GM19328 (cell line): ENCODE measurements around the gene PGBD5.

Experiments used
- ATAC-seq: cut with Tn5 transposase; IDR thresholded peaks from one replicate; pipeline ENCODE4 v1.9.1; 2021; ENCODE audit warnings: mild to moderate bottlenecking, moderate library complexity; ENCODE audit not compliant: unreplicated experiment

Gene PGBD5

GRCh38 chr1:230351983-230352382 lies 74.1 kb downstream of the PGBD5 start:
- ATAC-seq: no peak

GRCh38 chr1:230351514-230351913 lies 74.6 kb downstream of the PGBD5 start:
- no peak for ATAC-seq

GRCh38 chr1:230350208-230350921 lies 75.8 kb downstream of the PGBD5 start:
- ATAC-seq: no peak

- no peak for ATAC-seq
These were observed 77.1 kb downstream of the PGBD5 start for GRCh38 chr1:230349020-230349393.

DNA sequence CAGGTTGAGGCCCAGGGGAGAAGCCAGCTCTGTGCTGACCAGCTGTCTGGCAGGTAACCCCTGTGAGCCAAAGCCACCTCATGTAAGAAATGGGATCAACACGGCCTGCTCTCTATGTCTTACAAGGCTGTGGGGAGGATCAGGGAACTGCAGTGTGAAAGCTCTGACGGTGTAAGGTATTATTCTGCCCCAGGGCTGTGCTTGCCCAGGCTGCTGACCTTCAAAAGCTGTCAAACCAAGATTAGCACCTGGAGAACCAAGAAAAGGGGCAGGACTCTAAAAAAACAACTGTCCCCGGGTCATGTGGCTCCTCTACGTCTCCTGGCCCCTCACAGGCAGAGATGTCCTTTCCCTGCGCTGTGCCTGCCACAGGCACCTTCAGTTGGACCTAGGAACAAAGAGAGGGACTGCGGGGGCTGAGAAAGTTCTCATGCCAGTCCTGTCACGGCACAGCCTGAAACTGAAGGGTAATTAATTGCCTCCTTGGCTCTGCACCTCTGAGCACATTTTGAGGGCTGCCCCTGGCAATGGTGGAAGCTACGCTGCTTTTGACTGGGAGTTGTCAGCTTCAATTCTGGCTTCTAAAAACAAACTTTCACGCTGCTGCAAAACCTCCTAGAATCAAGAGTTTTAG lies 77.6 kb downstream of the PGBD5 start:
- ATAC-seq: no peak

- ATAC-seq: no peak
These were observed 78.2 kb downstream of the PGBD5 start for GRCh38 chr1:230347896-230348295.

DNA sequence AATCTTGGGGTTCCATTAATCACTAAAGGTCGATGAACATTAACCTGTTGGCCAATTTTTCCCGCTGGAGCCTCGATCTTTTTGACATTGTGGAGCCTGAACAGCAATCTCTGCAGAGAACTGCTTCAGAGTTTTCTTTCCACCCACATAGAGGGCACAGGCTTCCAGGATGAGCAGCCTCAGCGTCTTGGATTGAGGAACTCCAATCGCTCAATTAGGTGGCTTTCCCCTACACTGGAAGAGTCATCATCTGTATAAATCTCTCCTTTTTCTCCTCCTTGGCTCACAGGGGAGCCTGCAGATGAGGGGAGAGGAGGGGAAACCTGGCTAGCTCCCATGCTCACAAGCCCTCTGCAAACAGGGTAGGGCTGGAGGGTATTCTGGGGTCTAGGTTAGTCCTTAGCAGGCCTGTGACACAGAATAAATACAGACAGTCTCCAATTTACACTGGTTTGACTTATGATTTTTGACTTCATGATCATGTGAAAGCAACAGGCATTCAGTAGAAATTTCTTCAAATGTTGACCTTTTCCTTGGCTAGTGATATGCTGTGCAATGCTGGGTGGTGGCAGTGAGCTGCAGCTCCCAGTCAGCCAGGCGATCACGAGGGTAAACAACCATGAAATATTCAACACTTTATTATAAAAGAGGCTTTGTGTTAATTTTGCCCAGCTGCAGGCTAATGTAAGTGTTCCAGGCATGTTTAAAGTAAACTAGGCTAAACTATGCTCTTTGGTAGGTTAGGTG lies 80.8 kb downstream of the PGBD5 start:
- no peak for ATAC-seq

DNA sequence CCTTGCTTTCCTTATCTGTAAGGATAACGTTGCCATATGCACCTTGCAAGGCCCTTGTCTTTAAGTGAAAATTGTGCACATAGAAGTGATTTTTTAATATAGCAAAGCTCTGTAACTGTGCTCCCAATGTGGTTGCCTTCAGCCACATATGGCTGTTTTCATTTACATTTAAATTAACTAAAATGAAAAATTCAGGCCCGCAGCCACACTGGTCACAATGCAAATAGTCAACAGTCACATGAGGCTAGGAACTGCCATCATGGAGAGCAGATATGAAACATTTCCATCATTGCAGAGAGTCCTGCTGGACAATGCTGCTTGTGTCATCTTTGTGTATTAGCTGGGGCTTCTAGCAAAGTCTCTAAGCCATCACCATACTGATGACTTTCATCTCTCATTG lies 83.4 kb downstream of the PGBD5 start:
- no peak for ATAC-seq

GRCh38 chr1:230342019-230342418 lies 84.1 kb downstream of the PGBD5 start:
- ATAC-seq: no peak

DNA sequence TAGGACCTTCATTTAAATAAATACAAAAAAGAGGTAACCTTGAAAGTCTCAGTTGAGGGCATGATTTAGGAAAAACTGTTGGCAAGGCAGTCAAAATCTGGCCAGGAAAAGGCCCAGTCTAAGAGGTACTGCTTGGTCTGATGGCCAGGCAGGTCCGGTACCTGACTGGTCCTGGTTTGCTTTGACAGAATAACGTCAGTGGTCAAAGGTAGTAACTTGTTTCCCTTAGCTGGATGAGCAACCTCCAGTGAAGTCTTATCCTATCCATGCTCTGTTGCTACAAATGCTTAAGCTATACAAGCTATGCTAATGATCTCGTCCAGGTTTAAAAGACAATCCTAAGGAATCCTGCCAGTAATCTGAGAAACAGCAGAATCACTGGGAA lies 85.0 kb downstream of the PGBD5 start:
- ATAC-seq: no peak

DNA sequence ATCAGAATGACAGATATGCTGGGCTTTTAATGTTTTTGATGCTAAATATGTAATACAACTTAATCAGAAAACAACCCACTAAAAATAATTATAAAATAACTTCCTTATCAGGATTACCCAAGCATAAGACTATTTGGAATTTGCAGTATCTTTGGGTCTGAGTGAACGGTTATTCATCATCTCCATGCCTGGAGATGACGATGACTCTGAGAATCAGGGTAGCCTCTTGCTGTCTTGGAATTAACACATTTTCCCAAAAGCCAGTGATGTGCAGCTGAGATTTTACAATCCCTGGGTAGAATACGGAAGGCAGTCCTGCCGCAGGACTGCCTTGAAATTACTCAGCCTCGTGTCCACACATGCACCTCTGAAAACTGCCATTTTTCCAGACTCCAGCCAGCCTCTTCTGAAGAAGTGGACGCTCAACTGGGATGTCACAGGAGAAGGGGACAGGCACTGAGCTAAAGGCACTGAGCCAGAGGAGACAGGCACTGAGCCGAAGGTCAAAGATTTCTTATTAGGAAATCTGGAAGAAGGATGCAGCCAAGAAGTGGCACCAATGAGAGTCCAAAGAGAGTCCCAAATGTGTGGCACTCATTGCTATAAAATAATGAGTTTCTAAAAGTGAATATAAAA lies 85.5 kb downstream of the PGBD5 start:
- ATAC-seq: no peak

DNA sequence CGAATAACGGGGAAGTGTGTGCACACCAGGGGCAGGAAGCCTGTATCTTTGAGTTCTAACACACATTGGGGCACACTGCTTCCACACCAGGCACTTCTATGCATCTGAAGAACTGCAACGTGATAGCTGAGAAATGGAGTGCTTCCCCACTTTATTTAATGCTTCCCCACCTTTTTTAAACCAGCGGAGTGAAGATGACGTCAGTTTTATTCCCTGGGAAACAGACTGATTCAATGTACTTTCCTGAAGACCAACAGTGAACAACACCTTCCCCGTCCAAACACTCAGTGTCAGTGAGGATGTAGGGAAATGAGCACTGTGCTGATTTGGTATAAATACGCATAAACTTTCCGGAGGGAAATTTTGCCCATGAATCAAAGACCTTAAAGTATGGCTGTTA lies 87.1 kb downstream of the PGBD5 start:
- no peak for ATAC-seq

DNA sequence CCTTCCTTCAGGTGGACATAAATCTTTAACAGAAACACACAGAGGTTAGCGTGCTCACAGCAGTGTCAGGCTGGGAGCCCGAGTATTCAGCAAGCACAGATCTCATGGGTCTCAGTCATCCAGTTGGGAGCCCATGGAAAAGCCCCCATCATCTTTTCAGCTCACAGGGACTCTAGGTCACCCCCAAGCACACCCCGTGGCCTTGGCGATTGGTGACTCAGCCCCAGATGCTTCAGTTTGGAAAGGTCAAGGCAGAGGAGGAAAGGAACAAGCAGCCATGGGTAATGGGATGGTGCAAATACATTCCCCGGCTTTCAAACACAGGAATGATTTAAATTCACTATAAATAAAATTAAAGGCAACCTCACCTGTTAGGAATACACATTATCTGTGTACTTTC lies 88.9 kb downstream of the PGBD5 start:
- no peak for ATAC-seq

DNA sequence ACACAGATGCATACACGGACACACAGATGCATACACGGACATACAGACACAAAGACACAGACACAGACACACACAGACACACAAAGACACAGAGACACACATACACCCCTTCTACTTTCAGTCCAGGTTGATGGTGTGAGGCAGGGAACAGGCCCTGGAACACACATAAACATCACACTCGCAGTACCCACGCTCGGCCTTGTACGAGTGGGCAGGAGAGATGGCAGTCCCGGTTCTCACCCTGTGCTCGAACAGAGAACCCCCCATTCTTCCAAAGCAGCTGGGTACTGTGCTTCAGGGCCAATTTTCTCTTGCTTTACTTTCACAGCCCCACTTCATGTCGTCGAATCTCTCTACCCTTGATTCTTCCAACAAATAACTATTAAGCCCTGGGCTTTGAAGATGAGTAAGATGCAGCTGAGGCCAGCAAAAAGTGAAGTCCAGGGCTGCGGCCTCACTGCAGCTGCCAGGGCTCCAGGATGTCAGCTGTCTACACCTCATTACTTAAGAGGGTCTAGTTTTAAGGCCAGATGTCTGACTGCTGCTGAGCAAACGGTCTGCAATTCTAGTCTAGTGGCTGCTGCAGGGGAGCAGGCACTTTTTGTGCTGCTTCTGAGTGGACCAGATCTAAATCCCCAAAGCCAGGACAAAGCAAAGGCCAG lies 90.1 kb downstream of the PGBD5 start:
- no peak for ATAC-seq

GRCh38 chr1:230334447-230334837 lies 91.7 kb downstream of the PGBD5 start:
- ATAC-seq: no peak

GRCh38 chr1:230333590-230334446 lies 92.3 kb downstream of the PGBD5 start:
- no peak for ATAC-seq

DNA sequence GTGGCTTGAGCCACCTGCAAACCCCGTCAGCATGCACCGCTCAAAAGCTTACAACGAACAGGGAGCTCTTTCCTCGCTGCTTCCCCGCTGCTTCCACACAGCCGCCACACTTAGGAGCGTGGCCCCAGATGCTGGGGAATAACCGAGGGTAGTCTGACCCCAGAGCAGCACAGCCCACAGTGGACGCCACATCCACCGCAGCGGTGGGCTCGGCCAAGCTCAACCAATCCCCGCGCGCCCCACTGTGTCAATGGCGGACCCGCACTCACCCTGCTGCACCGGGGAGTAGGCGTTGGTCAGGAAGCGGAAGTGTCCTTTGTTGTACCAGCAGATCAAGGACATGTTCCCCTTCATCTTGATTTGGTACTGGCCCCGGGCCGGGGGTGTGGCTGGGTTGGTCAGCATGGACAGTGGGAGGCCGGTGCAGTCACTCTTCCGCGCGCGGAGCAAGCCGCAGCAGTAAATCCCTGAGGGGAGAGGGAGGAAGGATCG lies 93.5 kb downstream of the PGBD5 start:
- ATAC-seq: no peak

DNA sequence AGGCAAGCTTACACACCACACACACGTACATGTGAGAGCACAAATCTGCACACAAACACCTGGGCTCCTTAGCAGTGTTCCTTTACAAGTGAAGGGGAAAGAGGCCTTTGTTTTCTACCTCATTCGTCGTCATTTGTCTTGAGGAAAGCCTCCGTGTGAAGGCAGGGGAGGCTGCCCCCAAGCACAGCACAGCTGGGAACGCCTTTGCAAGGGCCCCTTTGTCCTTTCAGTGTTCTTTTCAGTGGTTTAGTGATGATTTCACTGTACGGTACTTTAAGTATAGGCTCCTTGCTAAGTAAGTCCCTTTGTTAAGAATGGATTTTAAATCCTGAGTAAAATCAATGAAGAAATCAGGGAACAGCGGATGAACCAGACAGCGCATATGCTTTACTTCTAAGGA lies 94.1 kb downstream of the PGBD5 start:
- ATAC-seq: no peak

DNA sequence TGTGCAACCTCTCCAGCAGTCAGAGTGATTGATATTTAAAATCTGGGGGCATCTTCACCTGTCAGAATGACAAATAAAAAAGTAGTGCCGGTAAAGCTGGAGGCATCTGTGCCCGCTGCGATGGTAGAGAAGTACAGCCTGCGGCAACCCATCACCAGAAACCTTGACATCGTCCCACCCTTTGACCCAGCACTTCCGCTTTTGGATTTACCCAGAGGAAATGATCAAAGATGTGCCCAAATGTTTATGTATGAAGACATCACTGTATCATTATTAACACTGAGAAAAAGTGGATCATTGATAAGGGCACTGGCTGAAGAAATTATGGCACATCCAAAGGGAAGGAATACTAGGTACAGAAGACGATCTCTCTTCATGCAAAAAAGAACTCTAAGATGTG lies 96.0 kb downstream of the PGBD5 start:
- ATAC-seq: no peak

- ATAC-seq: no peak
These were observed 97.7 kb downstream of the PGBD5 start for GRCh38 chr1:230328342-230329015.
